Immature natural killer cell (primary cell): ENCODE results near the gene MT1F. TPM values are rescaled to one million over a fixed set of nuclear protein-coding genes. Genes with fewer than 3 reads are reported as not detected.
A peak's percentile ranks its signal among the peaks of the same experiment; 100 is the strongest.

Experiments
- DNase-seq, 3 donors: peaks; one replicate each; pipeline ENCODE4 v3.0.0; 2022; ENCODE audit warnings: mixed read lengths in 1 of 3
- H3K27ac Mint-ChIP-seq, 6 donors: one replicate each; pipeline ENCODE4 v1.8.0; 2020; ENCODE audit warnings: mixed read lengths in 6 of 6, mild to moderate bottlenecking in 5 of 6, inconsistent platforms in 4 of 6, moderate library complexity in 3 of 6
- H3K27me3 Mint-ChIP-seq, 3 donors: one replicate each; pipeline ENCODE4 v1.8.0; 2020 to 2021; ENCODE audit warnings: low read depth in 3 of 3, mild to moderate bottlenecking in 3 of 3, mixed read lengths in 3 of 3, moderate library complexity in 3 of 3, inconsistent platforms in 1 of 3
- H3K36me3 Mint-ChIP-seq, 3 donors: one replicate each; pipeline ENCODE4 v1.8.0; 2020; ENCODE audit warnings: mixed read lengths in 3 of 3, inconsistent platforms in 2 of 3, mild to moderate bottlenecking in 2 of 3
- H3K4me1 Mint-ChIP-seq, 2 donors: one replicate each; pipeline ENCODE4 v1.8.0; 2020; ENCODE audit warnings: inconsistent platforms in 2 of 2, mild to moderate bottlenecking in 2 of 2, mixed read lengths in 2 of 2, moderate library complexity in 1 of 2
- H3K4me3 Mint-ChIP-seq, 5 donors: one replicate each; pipeline ENCODE4 v1.8.0; 2020; ENCODE audit warnings: mild to moderate bottlenecking in 5 of 5, mixed read lengths in 5 of 5, inconsistent platforms in 3 of 5, moderate library complexity in 3 of 5
- H3K9me3 Mint-ChIP-seq, 6 donors: one replicate each; pipeline ENCODE4 v1.8.0; 2020; ENCODE audit warnings: mild to moderate bottlenecking in 6 of 6, mixed read lengths in 6 of 6, inconsistent platforms in 4 of 6, moderate library complexity in 3 of 6
- polyA plus RNA-seq, 3 donors: library from polyadenylated mRNA; unstranded; fragments of 300-500 nt; fragmentation: Illumina TruSeq; gene quantifications; one replicate each; pipeline ENCODE4 v1.2.3, GENCODE V29; 2021

MT1F gene
- polyA plus RNA-seq, 3 donors from 2014 or later: 6.4 to 39.1 (median 20.6) TPM

- H3K27ac Mint-ChIP-seq: no peak overlapping the region
Measured at GRCh38 chr16:56675685-56676210, 18.0 kb downstream of the MT1F start.

GRCh38 chr16:56677474-56677873 is 19.7 kb downstream of the MT1F start:
- Mint-ChIP-seq H3K4me3 (no peak overlapping the region), H3K27me3 (peaks cover 13 to 20% (median 14%) of the 10 kb centered on the region in 3 donors), H3K4me1 (peaks cover 21 to 26% of the 10 kb centered on the region in 2 donors), H3K36me3 (no peaks in the 10 kb centered on the region), H3K9me3 (no peaks in the 10 kb centered on the region), H3K27ac (no peak overlapping the region)
- no peak for DNase-seq

More at GRCh38 chr16:56675685-56676210, 18.0 kb downstream of the MT1F start:
- peaks cover 12 to 13% of the 10 kb centered on the region in 2 donors for H3K4me1 Mint-ChIP-seq
- no peaks in the 10 kb centered on the region for H3K9me3 Mint-ChIP-seq
- no peaks in the 10 kb centered on the region for H3K36me3 Mint-ChIP-seq
- DNase-seq: peak in 2 of 3 donors; percentile 40 to 45
- peaks cover 14 to 28% (median 18%) of the 10 kb centered on the region in 3 donors for H3K27me3 Mint-ChIP-seq
- H3K4me3 Mint-ChIP-seq: peak overlapping the region; percentile 42 to 84 (median 65)

GRCh38 chr16:56679078-56679730 is 21.4 kb downstream of the MT1F start:
- Mint-ChIP-seq H3K27ac (no peak overlapping the region), H3K9me3 (no peaks in the 10 kb centered on the region), H3K27me3 (peaks cover 8% of the 10 kb centered on the region in 3 donors), H3K36me3 (peaks cover 0 to 4% (median 0%) of the 10 kb centered on the region in 3 donors), H3K4me1 (peaks cover 30 to 43% of the 10 kb centered on the region in 2 donors), H3K4me3 (no peak overlapping the region)
- no peak for DNase-seq

- no peak for DNase-seq
- Mint-ChIP-seq H3K27ac (no peak overlapping the region), H3K4me3 (no peak overlapping the region), H3K9me3 (no peaks in the 10 kb centered on the region), H3K36me3 (peaks cover 0 to 4% (median 0%) of the 10 kb centered on the region in 3 donors), H3K4me1 (peaks cover 29 to 44% of the 10 kb centered on the region in 2 donors), H3K27me3 (peaks cover 5 to 7% (median 7%) of the 10 kb centered on the region in 3 donors)
Measured at GRCh38 chr16:56679818-56680217, 22.1 kb downstream of the MT1F start.

- Mint-ChIP-seq H3K4me1 (peaks cover 20 to 32% of the 10 kb centered on the region in 2 donors), H3K4me3 (peak within 1 kb of the TSS; percentile 93 to 97 (median 95)), H3K9me3 (no peaks in the 10 kb centered on the region), H3K27ac (peak within 1 kb of the TSS; percentile 82 to 93 (median 88)), H3K27me3 (peaks cover 2 to 3% (median 3%) of the 10 kb centered on the region in 3 donors), H3K36me3 (peaks cover 0 to 8% (median 3%) of the 10 kb centered on the region in 3 donors)
- peak; percentile 74 to 86 (median 85) for DNase-seq
Measured at GRCh38 chr16:56681939-56682702, 24.4 kb downstream of the MT1F start, which contains the start of gene MT1X. Gene MT1X (plus strand): TSS chr16:56682470. CDS start chr16:56682541, 71 bp downstream.

- peaks cover 20 to 32% of the 10 kb centered on the region in 2 donors for H3K4me1 Mint-ChIP-seq
- H3K27ac Mint-ChIP-seq: peak overlapping the region; percentile 68 to 93 (median 87)
- H3K9me3 Mint-ChIP-seq: no peaks in the 10 kb centered on the region
- DNase-seq: no peak
- H3K36me3 Mint-ChIP-seq: peaks cover 0 to 8% (median 3%) of the 10 kb centered on the region in 3 donors
- H3K27me3 Mint-ChIP-seq: peaks cover 1 to 3% (median 3%) of the 10 kb centered on the region in 3 donors
- H3K4me3 Mint-ChIP-seq: peak overlapping the region; percentile 93 to 97 (median 95)
Measured at GRCh38 chr16:56682703-56683397, 25.1 kb downstream of the MT1F start.

GRCh38 chr16:56683424-56684172 is 25.8 kb downstream of the MT1F start:
- Mint-ChIP-seq H3K27me3 (peaks cover 0 to 3% (median 3%) of the 10 kb centered on the region in 3 donors), H3K36me3 (peaks cover 0 to 8% (median 3%) of the 10 kb centered on the region in 3 donors), H3K27ac (peak overlapping the region in 2 of 6 donors; percentile 35 to 83), H3K9me3 (no peaks in the 10 kb centered on the region), H3K4me3 (peak overlapping the region; percentile 39 to 97 (median 93)), H3K4me1 (peaks cover 20 to 32% of the 10 kb centered on the region in 2 donors)
- DNase-seq: no peak

GRCh38 chr16:56684256-56684925 is 26.6 kb downstream of the MT1F start:
- peaks cover 2 to 3% (median 3%) of the 10 kb centered on the region in 3 donors for H3K27me3 Mint-ChIP-seq
- peaks cover 20 to 32% of the 10 kb centered on the region in 2 donors for H3K4me1 Mint-ChIP-seq
- H3K9me3 Mint-ChIP-seq: no peaks in the 10 kb centered on the region
- H3K27ac Mint-ChIP-seq: no peak overlapping the region
- DNase-seq: no peak
- H3K36me3 Mint-ChIP-seq: peaks cover 0 to 8% (median 3%) of the 10 kb centered on the region in 3 donors
- peak overlapping the region in 3 of 5 donors; percentile 93 to 95 (median 93) for H3K4me3 Mint-ChIP-seq

GRCh38 chr16:56684926-56685590 is 27.3 kb downstream of the MT1F start:
- Mint-ChIP-seq H3K4me3 (no peak overlapping the region), H3K36me3 (peaks cover 0 to 8% (median 3%) of the 10 kb centered on the region in 3 donors), H3K9me3 (no peaks in the 10 kb centered on the region), H3K27ac (no peak overlapping the region), H3K27me3 (peaks cover 2 to 4% (median 3%) of the 10 kb centered on the region in 3 donors), H3K4me1 (peaks cover 20 to 32% of the 10 kb centered on the region in 2 donors)
- DNase-seq: no peak

- Mint-ChIP-seq H3K4me1 (peaks cover 17 to 26% of the 10 kb centered on the region in 2 donors), H3K4me3 (no peak overlapping the region), H3K9me3 (no peaks in the 10 kb centered on the region), H3K27me3 (peaks cover 2 to 7% (median 3%) of the 10 kb centered on the region in 3 donors), H3K27ac (peak overlapping the region in 1 of 6 donors; percentile 28), H3K36me3 (peaks cover 0 to 8% (median 3%) of the 10 kb centered on the region in 3 donors)
- no peak for DNase-seq
Measured at GRCh38 chr16:56686758-56687157, 29.0 kb downstream of the MT1F start.

GRCh38 chr16:56688762-56689161 is 31.0 kb downstream of the MT1F start:
- no peak overlapping the region for H3K4me3 Mint-ChIP-seq
- DNase-seq: no peak
- peaks cover under 1 to 6% of the 10 kb centered on the region in 2 donors for H3K4me1 Mint-ChIP-seq
- no peak overlapping the region for H3K27ac Mint-ChIP-seq
- peaks cover 0 to 8% (median 3%) of the 10 kb centered on the region in 3 donors for H3K36me3 Mint-ChIP-seq
- H3K9me3 Mint-ChIP-seq: no peaks in the 10 kb centered on the region
- H3K27me3 Mint-ChIP-seq: peaks cover 2 to 7% (median 2%) of the 10 kb centered on the region in 3 donors

GRCh38 chr16:56689171-56689570 is 31.4 kb downstream of the MT1F start:
- Mint-ChIP-seq H3K27me3 (peaks cover 2 to 7% (median 2%) of the 10 kb centered on the region in 3 donors), H3K9me3 (no peaks in the 10 kb centered on the region), H3K4me3 (no peak overlapping the region), H3K36me3 (peaks cover 0 to 4% (median 3%) of the 10 kb centered on the region in 3 donors), H3K4me1 (peaks cover 0 to 2% of the 10 kb centered on the region in 2 donors), H3K27ac (no peak overlapping the region)
- DNase-seq: no peak
